Body of pancreas (tissue), 4 donors: ENCODE results near the gene ECE2. TPM values are rescaled to one million over a fixed set of nuclear protein-coding genes. Genes with fewer than 3 reads are reported as not detected.

ENCODE experiments used
- ATAC-seq: fragments of 150-250 bp; one replicate; pipeline ENCODE4 v1.9.1; 2016
- DNase-seq, 4 donors: peaks; one replicate each; pipeline ENCODE4 v3.0.0-alpha.2; 2019
- H3K27ac ChIP-seq, 4 donors: fragments of 200-600 bp; sonication (generic); 1 replicate in 3 of 4; 2 replicates in 1 of 4; pipeline versions ENCODE4 v1.5.1 to v1.6.1; 2016 to 2019; ENCODE audit warnings: mild to moderate bottlenecking in 1 of 4, mixed read lengths in 1 of 4, moderate library complexity in 1 of 4
- H3K27me3 ChIP-seq, 2 donors: fragments of 200-600 bp; sonication (generic); one replicate each; pipeline ENCODE4 v1.6.0; 2016; ENCODE audit warnings: mild to moderate bottlenecking in 1 of 2
- H3K36me3 ChIP-seq, 2 donors: fragments of 200-600 bp; sonication (generic); replicated peaks in 1 of 2; 2 replicates each; pipeline ENCODE4 v1.5.1; 2016; ENCODE audit warnings: low read depth in 2 of 2; ENCODE audit not compliant: insufficient read depth in 1 of 2
- H3K4me1 ChIP-seq: fragments of 200-600 bp; sonication (generic); one replicate; pipeline ENCODE4 v1.6.0; 2016
- H3K4me3 ChIP-seq, 2 donors: fragments of 200-600 bp; sonication (generic); 1 replicate in 1 of 2; 2 replicates in 1 of 2; pipeline ENCODE4 v1.5.1; 2016 to 2019
- H3K9me3 ChIP-seq, 3 donors: fragments of 200-600 bp; sonication (generic); 1 replicate in 2 of 3; 2 replicates in 1 of 3; pipeline ENCODE4 v1.5.1; 2016
- CTCF ChIP-seq, 7 experiments: fragments of 450-650 bp in 4 of 7; fragments of 200-600 bp in 3 of 7; sonication (generic) in 3 of 7; IDR thresholded peaks; one replicate each; pipeline ENCODE4 v1.5.1; 2016 to 2019; ENCODE audit warnings: antibody characterized with exemption in 7 of 7
- POLR2A ChIP-seq, 3 donors: fragments of 450-650 bp; IDR thresholded peaks; one replicate each; pipeline ENCODE4 v1.6.1; 2016; ENCODE audit warnings: antibody characterized with exemption in 3 of 3, mild to moderate bottlenecking in 2 of 3
- WGBS, 2 donors: methylation state at CpG; one replicate each; pipeline ENCODE4 v1.1.5; 2017; 5-methylcytosine and 5-hydroxymethylcytosine counted together
- intact Hi-C: fragments of 100-400 bp; cut with DNase I; formaldehyde crosslinking; loops from one replicate; pipeline ENCODE4 v1.15.1; 2023
- total RNA-seq, 2 donors: library from RNA; depleted of rRNA; stranded (reverse); fragments of >200 nt; gene quantifications; one replicate each; pipeline ENCODE4 v1.1.0, GENCODE V29; 2016

Gene ECE2
- total RNA-seq, 2 donors from 2014 or later = 11.7 to 18.8 TPM

DNA sequence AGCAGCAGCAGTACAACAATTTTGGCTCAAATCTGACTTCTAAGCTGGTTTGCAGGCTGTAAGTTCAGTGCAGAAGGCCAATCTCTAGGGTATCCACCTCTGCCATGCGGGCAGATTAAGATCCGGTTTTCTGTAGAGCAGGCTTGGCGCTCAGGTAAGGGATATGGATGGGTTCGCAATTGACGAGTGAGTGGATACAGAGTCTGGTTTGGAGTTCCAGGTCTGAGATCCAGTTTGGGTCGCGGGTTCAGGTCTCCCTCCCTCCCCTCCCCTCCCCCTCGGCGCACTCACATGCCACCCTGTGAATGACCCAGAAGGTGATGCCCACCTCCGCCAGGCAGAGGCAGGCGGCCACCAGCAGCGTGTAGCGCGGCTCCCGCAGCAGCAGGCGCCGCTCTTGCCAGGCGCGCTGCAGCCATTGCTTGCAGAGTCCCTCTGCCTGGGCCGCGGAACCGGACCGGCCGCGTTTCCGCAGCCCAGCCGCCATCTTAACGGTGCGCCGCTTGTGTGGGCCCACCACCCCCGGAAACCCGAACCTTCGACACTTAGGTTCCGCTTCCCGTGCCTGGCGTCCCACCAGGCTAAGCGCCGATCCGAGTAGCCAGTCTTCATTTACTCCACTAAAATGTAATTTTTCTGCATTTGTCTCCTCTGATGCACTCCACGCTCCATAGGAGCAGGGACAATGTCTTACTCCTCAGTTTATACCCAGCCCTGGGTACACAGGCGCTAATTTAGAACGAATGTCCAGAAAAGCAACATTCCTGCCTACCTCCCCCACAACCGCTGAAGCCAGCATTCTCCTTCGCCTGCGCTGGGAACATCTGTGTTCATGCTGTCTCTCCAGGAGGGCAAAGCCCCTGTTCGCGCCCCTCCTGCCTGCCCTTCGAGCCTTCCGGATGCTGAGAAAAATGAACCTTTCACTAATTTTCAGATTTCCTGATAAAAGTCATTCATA lies 27.1 kb upstream of the ECE2 start, which contains the start of gene ALG3:
TSS of gene ALG3 (minus strand) at position 509 of the 958 bp plus-strand sequence. CDS start at position 487, 22 bp downstream.
- no peaks in the 10 kb centered on the region for H3K9me3 ChIP-seq
- no peaks in the 10 kb centered on the region for H3K27me3 ChIP-seq
- H3K27ac ChIP-seq = peak within 1 kb of the TSS; percentile 71 to 95 (median 82)
- intact Hi-C loops = no loop called here
- H3K36me3 ChIP-seq = peaks cover 0 to 12% of the 10 kb centered on the region in 2 donors
- 0% methylated on average over 18 to 49 of the region's 49 CpGs for WGBS, 2 donors
- DNase-seq = peak; percentile 89 to 90 (median 89)
- TF ChIP-seq CTCF (IDR thresholded peaks at IDR 0.05) (peak in 1 of 7 experiments; percentile 21), POLR2A (IDR thresholded peaks at IDR 0.05) (peak; percentile 68 to 84 (median 83))
- peak within 1 kb of the TSS; percentile 97 to 99 for H3K4me3 ChIP-seq
- peaks cover 21% of the 10 kb centered on the region for H3K4me1 ChIP-seq
- peak; percentile 79 for ATAC-seq

GRCh38 chr3:184249412-184250166 lies 26.2 kb upstream of the ECE2 start, which contains the start of gene EEF1AKMT4:
EEF1AKMT4 (plus strand) TSS chr3:184249672; CDS start chr3:184249695, 23 bp downstream.
- intact Hi-C loops = no loop called here
- WGBS, 2 donors = 0 to 1% methylated on average over 20 to 54 of the region's 54 CpGs

DNA sequence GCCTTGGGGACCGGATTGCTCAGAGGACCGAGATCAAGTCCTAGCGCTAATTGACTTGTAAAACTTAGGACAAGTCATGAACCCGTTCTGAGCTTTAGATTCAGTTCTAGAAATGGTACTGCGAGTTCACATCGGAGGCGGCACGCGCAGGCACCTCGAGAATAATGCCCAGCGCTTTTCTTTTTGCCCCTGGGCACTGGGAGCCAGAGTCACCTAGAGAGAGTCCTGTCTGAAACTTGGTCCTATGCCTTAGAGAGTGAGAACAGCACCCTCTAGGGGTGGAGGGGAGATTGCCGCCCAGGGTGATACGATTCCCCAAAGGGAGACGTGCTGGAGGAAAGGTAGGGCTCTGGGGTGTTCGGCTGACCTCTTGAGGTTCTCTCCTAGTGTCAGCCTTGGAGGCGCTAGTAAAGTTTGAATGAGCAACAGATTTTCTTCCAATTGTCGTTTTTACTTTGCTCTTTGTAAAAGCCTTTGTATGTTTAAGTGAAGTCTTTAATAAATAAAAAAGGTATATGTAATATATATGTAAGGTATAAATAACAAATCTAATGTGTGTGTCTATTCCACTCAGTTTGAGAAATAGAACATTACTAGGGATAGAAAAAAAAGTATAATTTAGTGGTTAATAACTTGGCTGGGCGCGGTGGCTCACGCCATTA lies 25.5 kb upstream of the ECE2 start:
- DNase-seq (peak; percentile 91 to 96 (median 93)), ATAC-seq (peak; percentile 71)
- 14 to 16% methylated on average over 17 to 20 of the region's 20 CpGs for WGBS, 2 donors
- peaks cover 21% of the 10 kb centered on the region for H3K4me1 ChIP-seq
- H3K27ac ChIP-seq = peak overlapping the region; percentile 35 to 95 (median 82)
- H3K9me3 ChIP-seq = no peaks in the 10 kb centered on the region
- H3K27me3 ChIP-seq = no peaks in the 10 kb centered on the region
- H3K36me3 ChIP-seq = peaks cover 0 to 3% of the 10 kb centered on the region in 2 donors
- H3K4me3 ChIP-seq = peak overlapping the region; percentile 47 to 49
- intact Hi-C loops = no loop called here
- no peak for TF ChIP-seq POLR2A (IDR thresholded peaks at IDR 0.05)
- TF ChIP-seq CTCF (IDR thresholded peaks at IDR 0.05) = peak; percentile 88 to 97 (median 91)

More at GRCh38 chr3:184249412-184250166, 26.2 kb upstream of the ECE2 start, which contains the start of gene EEF1AKMT4:
- TF ChIP-seq POLR2A (IDR thresholded peaks at IDR 0.05) (peak; percentile 15 to 84 (median 83)), CTCF (IDR thresholded peaks at IDR 0.05) (peak; percentile 29 to 86 (median 74))
- peaks cover 0 to 9% of the 10 kb centered on the region in 2 donors for H3K36me3 ChIP-seq
- no peaks in the 10 kb centered on the region for H3K27me3 ChIP-seq
- peak within 1 kb of the TSS; percentile 71 to 95 (median 82) for H3K27ac ChIP-seq
- DNase-seq (peak; percentile 98 to 99 (median 98)), ATAC-seq (peak; percentile 95)
- no peaks in the 10 kb centered on the region for H3K9me3 ChIP-seq
- H3K4me3 ChIP-seq = peak within 1 kb of the TSS; percentile 97 to 99
- peaks cover 21% of the 10 kb centered on the region for H3K4me1 ChIP-seq

- Histone ChIP-seq H3K27me3 (no peaks in the 10 kb centered on the region), H3K9me3 (no peaks in the 10 kb centered on the region), H3K36me3 (no peaks in the 10 kb centered on the region), H3K27ac (no peak overlapping the region), H3K4me3 (no peak overlapping the region), H3K4me1 (peaks cover 10% of the 10 kb centered on the region)
- no peak for ATAC-seq
- intact Hi-C loops = no loop called here
- WGBS, 2 donors = 85 to 91% methylated on average over 2 to 3 of the region's 3 CpGs
- TF ChIP-seq CTCF (IDR thresholded peaks at IDR 0.05) (no peak), POLR2A (IDR thresholded peaks at IDR 0.05) (no peak)
- DNase-seq = no peak
These were observed 20.4 kb upstream of the ECE2 start for GRCh38 chr3:184255291-184256039.
